ENCODE results near the gene ERO1A. TPM values are rescaled to one million over a fixed set of nuclear protein-coding genes. Genes with fewer than 3 reads are reported as not detected.

Gene ERO1A
- polyA plus RNA-seq, 1 donor (not counting 4 experiments of a cell fraction or from before 2014, with no cell fraction given), result 131 TPM

- no peak overlapping the region for H3K27ac ChIP-seq (ENCODE audit: control insufficient read depth, insufficient read depth, low read length)
- no peaks in the 10 kb centered on the region for H3K9me1 ChIP-seq (ENCODE audit: control insufficient read depth, extremely low read depth, insufficient read depth, low read length)
- H3K79me2 ChIP-seq (ENCODE audit: control insufficient read depth, insufficient read depth, low read length), result peaks cover 49% of the 10 kb centered on the region
- no peaks in the 10 kb centered on the region for H3K36me3 ChIP-seq (ENCODE audit: control insufficient read depth in 2 of 2, extremely low read depth in 1 of 2, insufficient read depth in 2 of 2, low read length in 2 of 2)
- peaks cover 4% of the 10 kb centered on the region for H3K4me1 ChIP-seq (ENCODE audit: control insufficient read depth, extremely low read depth, insufficient read depth, low read length)
- dilution Hi-C loops (cut with MboI; ENCODE audit: extremely low pct_ligation_motif_present, low sequenced_read_pairs), result no loop called here
- no peaks in the 10 kb centered on the region for H3K27me3 ChIP-seq (ENCODE audit: control insufficient read depth, extremely low read depth, insufficient read depth, low read length)
- H4K20me1 ChIP-seq (ENCODE audit: control insufficient read depth, extremely low read depth, insufficient read depth, low read length), result no peaks in the 10 kb centered on the region
- DNase-seq (ENCODE audit: low read depth, low spot score) (no peak), FAIRE-seq (no peak)
- no peak overlapping the region for H3K9ac ChIP-seq (ENCODE audit: control insufficient read depth, extremely low read depth, insufficient read depth, low read length)
- no peaks in the 10 kb centered on the region for H3K9me3 ChIP-seq (ENCODE audit: control insufficient read depth, low read depth, low read length)
- TF ChIP-seq EZH2 (IDR thresholded peaks at IDR 0.05; ENCODE audit: low read length), result no peak
- TF ChIP-seq, protein P1, sequence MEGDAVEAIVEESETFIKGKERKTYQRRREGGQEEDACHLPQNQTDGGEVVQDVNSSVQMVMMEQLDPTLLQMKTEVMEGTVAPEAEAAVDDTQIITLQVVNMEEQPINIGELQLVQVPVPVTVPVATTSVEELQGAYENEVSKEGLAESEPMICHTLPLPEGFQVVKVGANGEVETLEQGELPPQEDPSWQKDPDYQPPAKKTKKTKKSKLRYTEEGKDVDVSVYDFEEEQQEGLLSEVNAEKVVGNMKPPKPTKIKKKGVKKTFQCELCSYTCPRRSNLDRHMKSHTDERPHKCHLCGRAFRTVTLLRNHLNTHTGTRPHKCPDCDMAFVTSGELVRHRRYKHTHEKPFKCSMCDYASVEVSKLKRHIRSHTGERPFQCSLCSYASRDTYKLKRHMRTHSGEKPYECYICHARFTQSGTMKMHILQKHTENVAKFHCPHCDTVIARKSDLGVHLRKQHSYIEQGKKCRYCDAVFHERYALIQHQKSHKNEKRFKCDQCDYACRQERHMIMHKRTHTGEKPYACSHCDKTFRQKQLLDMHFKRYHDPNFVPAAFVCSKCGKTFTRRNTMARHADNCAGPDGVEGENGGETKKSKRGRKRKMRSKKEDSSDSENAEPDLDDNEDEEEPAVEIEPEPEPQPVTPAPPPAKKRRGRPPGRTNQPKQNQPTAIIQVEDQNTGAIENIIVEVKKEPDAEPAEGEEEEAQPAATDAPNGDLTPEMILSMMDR (optimal IDR thresholded peaks at IDR 0.05 in 1 of 3, IDR thresholded peaks at IDR 0.05 in 1 of 3, conservative IDR thresholded peaks at IDR 0.05 in 1 of 3; ENCODE audit: extremely low read depth in 1 of 3, insufficient read depth in 2 of 3, low read length in 3 of 3), result no peak
- no peak overlapping the region for H2AFZ ChIP-seq (ENCODE audit: control insufficient read depth, low read length)
- no peak overlapping the region for H3K4me3 ChIP-seq (ENCODE audit: control insufficient read depth in 2 of 3, extremely low read depth in 1 of 3, insufficient read depth in 2 of 3, low read depth in 1 of 3, low read length in 3 of 3)
- H3K4me2 ChIP-seq (ENCODE audit: control insufficient read depth, extremely low read depth, insufficient read depth, low read depth, low read length), result no peak overlapping the region
Measured at GRCh38 chr14:52735921-52736489, 40.6 kb upstream of the ERO1A start.

DNA sequence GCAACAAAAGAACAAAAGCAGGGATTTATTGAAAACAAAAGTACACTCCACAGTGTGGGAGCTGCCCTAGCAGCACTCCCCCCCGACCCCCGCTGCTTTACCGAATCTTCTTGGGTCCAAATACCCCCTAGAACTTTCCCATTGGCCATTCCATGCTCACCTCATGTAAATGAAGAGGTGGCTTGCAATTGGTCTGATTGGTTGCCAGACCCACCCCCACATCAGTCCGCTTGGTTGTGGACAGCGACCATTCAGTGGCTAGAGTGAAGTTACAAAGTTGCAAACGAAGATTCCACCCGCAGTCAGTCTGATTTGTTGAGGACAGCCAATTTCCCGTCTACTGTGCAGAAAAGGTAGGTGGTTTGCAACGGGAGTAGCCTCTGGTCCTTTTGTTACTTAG, 38.5 kb upstream of the ERO1A start:
- Histone ChIP-seq H4K20me1 (ENCODE audit: control insufficient read depth, extremely low read depth, insufficient read depth, low read length) (no peaks in the 10 kb centered on the region), H2AFZ (ENCODE audit: control insufficient read depth, low read length) (no peak overlapping the region), H3K9ac (ENCODE audit: control insufficient read depth, extremely low read depth, insufficient read depth, low read length) (no peak overlapping the region), H3K36me3 (ENCODE audit: control insufficient read depth in 2 of 2, extremely low read depth in 1 of 2, insufficient read depth in 2 of 2, low read length in 2 of 2) (peaks cover 0 to under 1% of the 10 kb centered on the region in 2 experiments), H3K4me2 (ENCODE audit: control insufficient read depth, extremely low read depth, insufficient read depth, low read depth, low read length) (no peak overlapping the region), H3K27me3 (ENCODE audit: control insufficient read depth, extremely low read depth, insufficient read depth, low read length) (no peaks in the 10 kb centered on the region), H3K79me2 (ENCODE audit: control insufficient read depth, insufficient read depth, low read length) (peaks cover 49% of the 10 kb centered on the region), H3K4me3 (ENCODE audit: control insufficient read depth in 2 of 3, extremely low read depth in 1 of 3, insufficient read depth in 2 of 3, low read depth in 1 of 3, low read length in 3 of 3) (no peak overlapping the region), H3K9me3 (ENCODE audit: control insufficient read depth, low read depth, low read length) (no peaks in the 10 kb centered on the region), H3K4me1 (ENCODE audit: control insufficient read depth, extremely low read depth, insufficient read depth, low read length) (peaks cover 4% of the 10 kb centered on the region), H3K9me1 (ENCODE audit: control insufficient read depth, extremely low read depth, insufficient read depth, low read length) (no peaks in the 10 kb centered on the region), H3K27ac (ENCODE audit: control insufficient read depth, insufficient read depth, low read length) (no peak overlapping the region)
- DNase-seq (ENCODE audit: low read depth, low spot score) (no peak), FAIRE-seq (no peak)
- dilution Hi-C loops (cut with MboI; ENCODE audit: extremely low pct_ligation_motif_present, low sequenced_read_pairs), result no loop called here
- TF ChIP-seq, protein P1 (optimal IDR thresholded peaks at IDR 0.05 in 1 of 3, IDR thresholded peaks at IDR 0.05 in 1 of 3, conservative IDR thresholded peaks at IDR 0.05 in 1 of 3; ENCODE audit: extremely low read depth in 1 of 3, insufficient read depth in 2 of 3, low read length in 3 of 3), result no peak
- no peak for TF ChIP-seq EZH2 (IDR thresholded peaks at IDR 0.05; ENCODE audit: low read length)
